H9 (cell line): ENCODE measurements around the gene PAQR4. TPM values are rescaled to one million over a fixed set of nuclear protein-coding genes. Genes with fewer than 3 reads are reported as not detected.
A peak's percentile ranks its signal among the peaks of the same experiment; 100 is the strongest.

Experiments used
- DNase-seq: peaks from one replicate; pipeline ENCODE4 v3.0.0-alpha.2; 2017
- H2AFZ ChIP-seq: one replicate; pipeline ENCODE4 v1.6.1; 2013; ENCODE audit warnings: mild to moderate bottlenecking, low read length, control low read depth, moderate library complexity
- H2AK5ac ChIP-seq: 2 replicates; pipeline ENCODE4 v1.6.1; 2013; ENCODE audit warnings: low read length, control low read depth, mixed read lengths; ENCODE audit not compliant: insufficient read length
- H2BK120ac ChIP-seq: one replicate; pipeline ENCODE4 v1.6.1; 2013; ENCODE audit warnings: low read depth, mild to moderate bottlenecking, low read length, control low read depth, inconsistent platforms; ENCODE audit not compliant: poor library complexity, severe bottlenecking
- H2BK12ac ChIP-seq: 2 replicates; pipeline ENCODE4 v1.6.1; 2013; ENCODE audit warnings: low read length, control low read depth, mixed read lengths, low read depth; ENCODE audit not compliant: insufficient read length
- H2BK15ac ChIP-seq: 2 replicates; pipeline ENCODE4 v1.6.1; 2013; ENCODE audit warnings: low read depth, low read length, control low read depth
- H2BK20ac ChIP-seq: one replicate; pipeline ENCODE4 v1.6.1; 2013; ENCODE audit warnings: low read depth, mild to moderate bottlenecking, low read length, control low read depth, inconsistent platforms; ENCODE audit not compliant: poor library complexity, severe bottlenecking
- H2BK5ac ChIP-seq: 2 replicates; pipeline ENCODE4 v1.6.1; 2013; ENCODE audit warnings: low read length, control low read depth, mixed read lengths; ENCODE audit not compliant: insufficient read length
- H3K14ac ChIP-seq: 2 replicates; pipeline ENCODE4 v1.6.1; 2013; ENCODE audit warnings: low read length, control low read depth; ENCODE audit not compliant: insufficient read depth
- H3K18ac ChIP-seq: 2 replicates; pipeline ENCODE4 v1.6.1; 2013; ENCODE audit warnings: low read depth, mild to moderate bottlenecking, mixed read lengths, low read length, control low read depth; ENCODE audit not compliant: insufficient read length
- H3K23ac ChIP-seq: 2 replicates; pipeline ENCODE4 v1.6.1; 2013; ENCODE audit warnings: low read length, control low read depth, mixed read lengths, low read depth; ENCODE audit not compliant: insufficient read length
- H3K23me2 ChIP-seq: 2 replicates; pipeline ENCODE4 v1.6.1; 2013; ENCODE audit warnings: low read depth, mild to moderate bottlenecking, mixed read lengths, low read length, control low read depth; ENCODE audit not compliant: insufficient read length, poor library complexity, severe bottlenecking
- H3K27ac ChIP-seq: 2 replicates; pipeline ENCODE4 v1.5.1; 2013; ENCODE audit warnings: low read length, control low read depth, mixed read lengths, low read depth; ENCODE audit not compliant: insufficient read length
- H3K27me3 ChIP-seq: 2 replicates; pipeline ENCODE4 v1.6.1; 2013; ENCODE audit warnings: low read length, control low read depth, inconsistent platforms; ENCODE audit not compliant: insufficient read depth
- H3K4ac ChIP-seq: 2 replicates; pipeline ENCODE4 v1.6.1; 2013; ENCODE audit warnings: low read depth, mild to moderate bottlenecking, control low read depth, inconsistent platforms, low read length, moderate library complexity
- H3K4me1 ChIP-seq: 2 replicates; pipeline ENCODE4 v1.6.1; 2013; ENCODE audit warnings: low read length, control low read depth, inconsistent platforms; ENCODE audit not compliant: insufficient read depth
- H3K4me2 ChIP-seq: 2 replicates; pipeline ENCODE4 v1.6.1; 2013; ENCODE audit warnings: low read length, control low read depth, mixed read lengths; ENCODE audit not compliant: insufficient read length, insufficient read depth
- H3K56ac ChIP-seq: 2 replicates; pipeline ENCODE4 v1.6.1; 2013; ENCODE audit warnings: low read depth, mild to moderate bottlenecking, mixed read lengths, low read length, control low read depth; ENCODE audit not compliant: insufficient read length
- H3K79me1 ChIP-seq: 2 replicates; pipeline ENCODE4 v1.6.1; 2013; ENCODE audit warnings: low read depth, mild to moderate bottlenecking, moderate library complexity, low read length, control low read depth, inconsistent platforms; ENCODE audit not compliant: insufficient read depth, poor library complexity, severe bottlenecking
- H3K79me2 ChIP-seq: 2 replicates; pipeline ENCODE4 v1.6.1; 2013; ENCODE audit warnings: low read length, control low read depth, inconsistent platforms; ENCODE audit not compliant: insufficient read depth
- H3K9ac ChIP-seq: 2 replicates; pipeline ENCODE4 v1.6.1; 2013; ENCODE audit warnings: low read length, control low read depth, mixed read lengths; ENCODE audit not compliant: insufficient read length; ENCODE audit errors: extremely low read depth
- H3K9me3 ChIP-seq: one replicate; pipeline ENCODE4 v1.6.1; 2013; ENCODE audit warnings: low read depth, low read length, inconsistent platforms; ENCODE audit not compliant: control insufficient read depth
- H3T11ph ChIP-seq: one replicate; pipeline ENCODE4 v1.6.1; 2013; ENCODE audit warnings: mild to moderate bottlenecking, low read length, control low read depth, inconsistent platforms
- H4K20me1 ChIP-seq: one replicate; pipeline ENCODE4 v1.6.1; 2013; ENCODE audit not compliant: control insufficient read depth, insufficient read length, insufficient read depth
- H4K5ac ChIP-seq: 2 replicates; pipeline ENCODE4 v1.6.1; 2013; ENCODE audit warnings: low read depth, mild to moderate bottlenecking, mixed read lengths, low read length, control low read depth; ENCODE audit not compliant: insufficient read length
- H4K8ac ChIP-seq: replicated peaks from 2 replicates; pipeline ENCODE4 v1.6.1; 2013; ENCODE audit warnings: low read length, control low read depth, mixed read lengths, low read depth; ENCODE audit not compliant: insufficient read length
- H4K91ac ChIP-seq: 2 replicates; pipeline ENCODE4 v1.6.1; 2013; ENCODE audit warnings: low read depth, mild to moderate bottlenecking, moderate library complexity, mixed read lengths, low read length, control low read depth; ENCODE audit not compliant: insufficient read length
- H3K27ac Mint-ChIP-seq, 3 experiments: 2 replicates in 2 of 3; 3 replicates in 1 of 3; pipeline ENCODE4 v1.8.0; 2020 to 2021; ENCODE audit warnings: mixed read lengths in 3 of 3, mild to moderate bottlenecking in 1 of 3, moderate library complexity in 1 of 3
- H3K27me3 Mint-ChIP-seq: 2 replicates; pipeline ENCODE4 v1.8.0; 2021; ENCODE audit warnings: low read depth, mild to moderate bottlenecking, moderate library complexity, mixed read lengths
- H3K36me3 Mint-ChIP-seq, 3 experiments: 2 replicates in 2 of 3; 3 replicates in 1 of 3; pipeline ENCODE4 v1.8.0; 2020 to 2021; ENCODE audit warnings: low read depth in 3 of 3, mixed read lengths in 3 of 3; ENCODE audit not compliant: insufficient read depth in 1 of 3
- H3K4me1 Mint-ChIP-seq, 2 experiments: 2 replicates each; pipeline ENCODE4 v1.8.0; 2020; ENCODE audit warnings: mixed read lengths in 2 of 2
- H3K4me3 Mint-ChIP-seq, 2 experiments: 2 replicates in 1 of 2; 3 replicates in 1 of 2; pipeline ENCODE4 v1.8.0; 2020 to 2021; ENCODE audit warnings: mild to moderate bottlenecking in 2 of 2, mixed read lengths in 2 of 2, moderate library complexity in 1 of 2
- H3K9me3 Mint-ChIP-seq, 2 experiments: 2 replicates in 1 of 2; 3 replicates in 1 of 2; pipeline ENCODE4 v1.8.0; 2020; ENCODE audit warnings: mild to moderate bottlenecking in 2 of 2, mixed read lengths in 2 of 2, moderate library complexity in 1 of 2
- CTCF ChIP-seq: fragments of 200-600 bp; sonication (generic); conservative IDR thresholded peaks from 3 replicates; pipeline ENCODE4 v1.8.0; 2021; ENCODE audit warnings: antibody characterized with exemption, mild to moderate bottlenecking
- WGBS: extraction: QIAGEN DNeasy Blood & Tissue Kit; methylation state at CpG from one replicate; pipeline ENCODE4 v1.1.7; 2013; ENCODE audit warnings: missing lambda C conversion rate, low lambda C conversion rate, mixed read lengths; ENCODE audit not compliant: insufficient read length; ENCODE audit errors: extremely low coverage; 5-methylcytosine and 5-hydroxymethylcytosine counted together
- total RNA-seq: library from RNA; stranded (reverse); gene quantifications from 2 replicates; pipeline ENCODE4 v1.2.1, GENCODE V29; 2021

Gene PAQR4
- total RNA-seq, 1 experiment from 2014 or later: 32.1 TPM

DNA sequence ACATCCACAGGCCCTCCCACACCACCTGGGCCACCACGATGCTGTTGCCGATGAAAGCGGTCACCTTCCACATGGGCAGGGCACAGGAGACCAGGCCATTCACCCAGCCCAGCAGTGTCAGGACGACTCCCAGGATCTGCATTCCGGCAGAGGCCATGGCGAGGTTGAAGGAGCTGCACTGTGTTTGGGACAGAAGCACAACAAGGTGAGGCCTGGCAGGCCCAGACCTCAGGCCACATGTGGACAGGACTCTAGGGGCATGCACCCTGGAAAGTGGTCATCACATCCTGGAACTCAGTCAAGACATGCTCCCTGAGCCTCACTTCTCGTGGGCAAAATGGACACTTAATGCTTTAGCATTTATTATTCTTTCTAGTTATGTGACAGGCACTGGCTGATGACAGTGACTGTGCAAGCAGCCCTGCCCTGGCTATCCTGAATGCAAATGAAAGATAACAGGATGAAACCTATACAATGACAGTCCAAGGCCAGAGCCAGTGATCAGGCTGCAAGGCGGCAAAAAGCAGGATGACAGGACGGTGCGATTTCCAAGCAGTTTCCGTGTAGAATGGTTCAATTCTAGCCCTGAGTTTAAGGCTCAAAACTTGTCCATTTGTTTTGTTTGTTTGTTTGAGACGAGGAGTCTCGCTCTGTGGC is 46.8 kb downstream of the PAQR4 start:
- H3K27me3 Mint-ChIP-seq: peaks cover 11% of the 10 kb centered on the region
- no peak overlapping the region for H4K8ac ChIP-seq
- H2BK120ac ChIP-seq: no peak overlapping the region
- H3K56ac ChIP-seq: no peak overlapping the region
- no peak overlapping the region for H2BK15ac ChIP-seq
- peak overlapping the region; percentile 91 to 96 for H3K4me3 Mint-ChIP-seq
- no peaks in the 10 kb centered on the region; a peak in 2 of 5 replicates for H3K9me3 Mint-ChIP-seq
- no peak overlapping the region for H4K5ac ChIP-seq
- no peak overlapping the region for H2BK20ac ChIP-seq
- no peak overlapping the region for H4K91ac ChIP-seq
- H3K27me3 ChIP-seq: no peaks in the 10 kb centered on the region
- peaks cover 21% of the 10 kb centered on the region for H3K23me2 ChIP-seq
- H3K79me2 ChIP-seq: peaks cover 9% of the 10 kb centered on the region; the same call in 1 of the 2 replicates
- H2AFZ ChIP-seq: no peak overlapping the region
- H4K20me1 ChIP-seq: no peaks in the 10 kb centered on the region
- no peak overlapping the region for H3T11ph ChIP-seq
- no peak overlapping the region for H3K27ac ChIP-seq
- TF ChIP-seq CTCF: no peak
- DNase-seq: no peak
- peaks cover 21 to 32% (median 30%) of the 10 kb centered on the region in 3 experiments for H3K36me3 Mint-ChIP-seq
- no peak overlapping the region for H3K4ac ChIP-seq
- H3K14ac ChIP-seq: no peak overlapping the region; the same call in 1 of the 2 replicates
- no peaks in the 10 kb centered on the region for H3K79me1 ChIP-seq
- H3K4me1 Mint-ChIP-seq: peaks cover 44 to 76% of the 10 kb centered on the region in 2 experiments
- H3K9ac ChIP-seq: no peak overlapping the region
- H3K4me2 ChIP-seq: peak overlapping the region; percentile 36
- no peak overlapping the region for H2AK5ac ChIP-seq
- no peak overlapping the region for H3K23ac ChIP-seq
- H3K9me3 ChIP-seq: no peaks in the 10 kb centered on the region
- WGBS: no CpG with 5 or more reads among the region's 13 CpGs
- no peak overlapping the region for H2BK5ac ChIP-seq
- H3K18ac ChIP-seq: no peak overlapping the region
- no peaks in the 10 kb centered on the region; the same call in 1 of the 2 replicates for H3K4me1 ChIP-seq
- no peak overlapping the region for H2BK12ac ChIP-seq
- peak overlapping the region in 2 of 3 experiments; percentile 88 to 92; a peak in 3 of 7 replicates for H3K27ac Mint-ChIP-seq
